ENCODE data around the gene MVD. TPM values are rescaled to one million over a fixed set of nuclear protein-coding genes. Genes with fewer than 3 reads are reported as not detected.
A peak's percentile ranks its signal among the peaks of the same experiment; 100 is the strongest.

The MVD gene
- total and polyA plus RNA-seq, 2 of the 13 experiments (the other 11 are each of a cell fraction or from before 2014, with no cell fraction given), result 28.1 to 187 TPM

- TF ChIP-seq THAP8 (CRISPR knock-in tag; IDR thresholded peaks at IDR 0.05; ENCODE audit: borderline replicate concordance) (no peak), SIN3B (IDR thresholded peaks at IDR 0.05; ENCODE audit: low read length) (no peak), PATZ1 (CRISPR knock-in tag; IDR thresholded peaks at IDR 0.05) (peak; percentile 66; the same call in 1 of the 2 replicates), GLI4 (CRISPR knock-in tag; IDR thresholded peaks at IDR 0.05; ENCODE audit: borderline replicate concordance) (no peak), ZKSCAN8 (CRISPR knock-in tag; IDR thresholded peaks at IDR 0.05; ENCODE audit: borderline replicate concordance) (no peak; the same call in 1 of the 2 replicates), ZNF564 (CRISPR knock-in tag; IDR thresholded peaks at IDR 0.05) (peak; percentile 35; the same call in 1 of the 2 replicates), ZNF687 (CRISPR knock-in tag; IDR thresholded peaks at IDR 0.05) (no peak), ZNF589 (CRISPR knock-in tag; conservative IDR thresholded peaks at IDR 0.05) (no peak), MEIS1 (CRISPR knock-in tag; IDR thresholded peaks at IDR 0.05; ENCODE audit: borderline replicate concordance) (no peak), KDM5A (IDR thresholded peaks at IDR 0.05; ENCODE audit: borderline replicate concordance, low read length) (no peak), RFX3 (CRISPR knock-in tag; IDR thresholded peaks at IDR 0.05) (no peak), SCMH1 (CRISPR knock-in tag; IDR thresholded peaks at IDR 0.05; ENCODE audit: borderline replicate concordance) (no peak), MLXIP (CRISPR knock-in tag; IDR thresholded peaks at IDR 0.05; ENCODE audit: borderline replicate concordance) (no peak), ZNF770 (CRISPR knock-in tag; IDR thresholded peaks at IDR 0.05) (peak; percentile 99), MTERF4 (CRISPR knock-in tag; IDR thresholded peaks at IDR 0.05) (peak; percentile 56; the same call in 1 of the 2 replicates)
Measured at GRCh38 chr16:88662222-88662842, 559 bp downstream of the MVD start (continued).

All from HepG2 (cell line).